Endothelial cell of umbilical vein (primary cell): ENCODE results near the gene TRAPPC2L. TPM values are rescaled to one million over a fixed set of nuclear protein-coding genes. Genes with fewer than 3 reads are reported as not detected.

Experiments used
- BruUV-seq: library from RNA; stranded (reverse); fragments of 400-500 nt; replicated peaks from 2 replicates; lab custom pipeline; 2021; lab: Mats Ljungman, UMichigan
- CTCF ChIA-PET: fragments of 300-600, 350-600 bp; sonication (Branson Sonifier 250); formaldehyde crosslinking; loops from one replicate; lab custom pipeline; 2021; ENCODE audit warnings: antibody characterized with exemption, inconsistent platforms; lab: Charles Lee
- POLR2A ChIA-PET: fragments of 300-600, 350-600 bp; sonication (Branson Sonifier 250); formaldehyde crosslinking; loops from one replicate; lab custom pipeline; 2021; ENCODE audit warnings: antibody characterized with exemption, inconsistent platforms; lab: Charles Lee
- DNase-seq: peaks from one replicate; pipeline ENCODE4 v3.0.0-alpha.2; 2011; ENCODE audit warnings: low read depth, low spot score
- FAIRE-seq: peaks from 2 replicates; lab custom pipeline; 2011; peaks lifted over from hg19 to GRCh38; lab: Jason Lieb, UNC
- H2AFZ ChIP-seq: 2 replicates; pipeline ENCODE4 v1.6.0; 2012; ENCODE audit warnings: low read depth, low read length, control low read depth, inconsistent platforms
- H3K27ac ChIP-seq: 2 replicates; pipeline ENCODE4 v1.5.1; 2011; ENCODE audit warnings: low read depth, mild to moderate bottlenecking, control low read depth, low read length, moderate library complexity; ENCODE audit not compliant: insufficient read depth
- H3K27me3 ChIP-seq, 2 experiments: 2 replicates each; pipeline versions ENCODE4 v1.6.0 to v1.6.1; 2011; ENCODE audit warnings: low read length in 2 of 2, mixed read lengths in 1 of 2; ENCODE audit not compliant: control insufficient read depth in 2 of 2, insufficient read depth in 2 of 2
- H3K36me3 ChIP-seq, 2 experiments: 2 replicates in 1 of 2; 3 replicates in 1 of 2; pipeline ENCODE4 v1.5.1; 2011; ENCODE audit warnings: low read length in 2 of 2, mild to moderate bottlenecking in 1 of 2, moderate library complexity in 1 of 2; ENCODE audit not compliant: control insufficient read depth in 2 of 2, insufficient read depth in 2 of 2; ENCODE audit errors: extremely low read depth in 1 of 2
- H3K4me1 ChIP-seq: 3 replicates; pipeline ENCODE4 v1.5.1; 2011; ENCODE audit warnings: mild to moderate bottlenecking, low read length; ENCODE audit not compliant: control insufficient read depth, insufficient read depth; ENCODE audit errors: extremely low read depth
- H3K4me2 ChIP-seq: 2 replicates; pipeline ENCODE4 v1.6.1; 2011; ENCODE audit warnings: low read length, control low read depth, mixed read lengths; ENCODE audit not compliant: insufficient read depth
- H3K4me3 ChIP-seq, 3 experiments: fragments of 200-600 bp in 1 of 3; sonication (generic), shearing (Covaris generic) in 1 of 3; replicated peaks in 1 of 3; 2 replicates each; pipeline ENCODE4 v1.5.1; 2011 to 2016; ENCODE audit warnings: control low read depth in 3 of 3, low read length in 3 of 3, mild to moderate bottlenecking in 2 of 3, inconsistent platforms in 1 of 3, low read depth in 1 of 3, moderate library complexity in 1 of 3; ENCODE audit not compliant: insufficient read depth in 1 of 3
- H3K79me2 ChIP-seq: 2 replicates; pipeline ENCODE4 v1.6.0; 2012; ENCODE audit warnings: low read length, inconsistent platforms; ENCODE audit not compliant: control insufficient read depth, insufficient read depth
- H3K9ac ChIP-seq: replicated peaks from 2 replicates; pipeline ENCODE3; 2011; ENCODE audit warnings: low read length, control low read depth; ENCODE audit not compliant: insufficient read depth; ENCODE audit errors: extremely low read depth
- H3K9me1 ChIP-seq: replicated peaks from 3 replicates; pipeline ENCODE4 v1.6.0; 2011; ENCODE audit warnings: mild to moderate bottlenecking, low read length; ENCODE audit not compliant: control insufficient read depth, insufficient read depth; ENCODE audit errors: extremely low read depth
- H3K9me3 ChIP-seq: replicated peaks from 2 replicates; pipeline ENCODE4 v1.5.1; 2012; ENCODE audit warnings: low read length, inconsistent platforms; ENCODE audit not compliant: control insufficient read depth, insufficient read depth
- H4K20me1 ChIP-seq: replicated peaks from 2 replicates; pipeline ENCODE3; 2011; ENCODE audit warnings: mild to moderate bottlenecking, low read length; ENCODE audit not compliant: control insufficient read depth, insufficient read depth; ENCODE audit errors: extremely low read depth
- EZH2 ChIP-seq: IDR thresholded peaks from 2 replicates; pipeline ENCODE4 v1.6.1; 2012; ENCODE audit warnings: borderline replicate concordance, low read depth, mild to moderate bottlenecking, moderate library complexity, low read length, inconsistent platforms; ENCODE audit not compliant: severe bottlenecking
- FOS ChIP-seq: IDR thresholded peaks from 2 replicates; pipeline ENCODE4 v1.6.1; 2011; ENCODE audit warnings: mild to moderate bottlenecking, low read length, moderate library complexity, borderline replicate concordance; ENCODE audit not compliant: insufficient read depth
- JUN ChIP-seq: IDR thresholded peaks from 2 replicates; pipeline ENCODE4 v1.6.1; 2011; ENCODE audit warnings: borderline replicate concordance, low read depth; ENCODE audit not compliant: insufficient read length, insufficient read depth
- MAX ChIP-seq: IDR thresholded peaks from 2 replicates; pipeline ENCODE4 v1.6.1; 2011; ENCODE audit not compliant: insufficient read depth, insufficient read length
- POLR2A ChIP-seq: IDR thresholded peaks from 2 replicates; pipeline ENCODE4 v1.6.1; 2012; ENCODE audit warnings: low read depth, mild to moderate bottlenecking, control low read depth, low read length
- POLR2AphosphoS5 ChIP-seq: IDR thresholded peaks from 2 replicates; pipeline ENCODE4 v1.6.1; 2012; ENCODE audit warnings: low read depth, mild to moderate bottlenecking, control low read depth, low read length, moderate library complexity; ENCODE audit not compliant: insufficient read depth
- dilution Hi-C: fragments of 300-500 bp; cut with MboI; formaldehyde crosslinking; loops from one replicate; pipeline ENCODE4 v1.15.0; 2019; ENCODE audit warnings: low sequenced_read_pairs; ENCODE audit not compliant: extremely low pct_ligation_motif_present
- intact Hi-C: fragments of 100-400 bp; cut with micrococcal nuclease; formaldehyde crosslinking; loops from one replicate; pipeline ENCODE4 v1.10.0; 2022
- polyA plus RNA-seq, 4 experiments: library from polyadenylated mRNA; depleted of rRNA in 3 of 4; stranded (reverse) in 3 of 4; unstranded in 1 of 4; fragments of >200 nt; gene quantifications; 2 replicates each; pipeline versions ENCODE4 v1.2.1 to v1.2.3, GENCODE V29; 2011 to 2012; ENCODE audit warnings: missing spikeins in 1 of 4
- total RNA-seq: library from RNA; stranded (reverse); gene quantifications from 2 replicates; pipeline ENCODE4 v1.2.3, GENCODE V29; 2021

The TRAPPC2L gene
- total and polyA plus RNA-seq, 2 donors (not counting 3 experiments of a cell fraction or from before 2014, with no cell fraction given): 61.9 to 131 TPM

- H3K79me2 ChIP-seq: peaks cover 4% of the 10 kb centered on the region
- no peaks in the 10 kb centered on the region for H3K27me3 ChIP-seq
- no peak overlapping the region for H3K4me2 ChIP-seq
- intact Hi-C loops (no loop called here), dilution Hi-C loops (no loop called here)
- H3K9me1 ChIP-seq: no peaks in the 10 kb centered on the region
- ChIA-PET CTCF (no interaction called here), POLR2A (no interaction called here)
- no peaks in the 10 kb centered on the region for H3K9me3 ChIP-seq
- no peak for DNase-seq
- BruUV-seq: no TSS peak
- H3K36me3 ChIP-seq: peaks cover 0 to 24% of the 10 kb centered on the region in 2 experiments
- H4K20me1 ChIP-seq: no peaks in the 10 kb centered on the region
- no peak overlapping the region for H3K4me3 ChIP-seq
- no peak for FAIRE-seq
- no peak overlapping the region for H3K9ac ChIP-seq
- no peak overlapping the region for H2AFZ ChIP-seq
- TF ChIP-seq FOS: no peak
- TF ChIP-seq MAX: no peak
- no peak for TF ChIP-seq POLR2A
- TF ChIP-seq JUN: no peak
- no peak for TF ChIP-seq EZH2
- H3K4me1 ChIP-seq: peaks cover 4% of the 10 kb centered on the region
- no peak overlapping the region for H3K27ac ChIP-seq
These were observed 2.6 kb downstream of the TRAPPC2L start for GRCh38 chr16:88859381-88860091.

DNA sequence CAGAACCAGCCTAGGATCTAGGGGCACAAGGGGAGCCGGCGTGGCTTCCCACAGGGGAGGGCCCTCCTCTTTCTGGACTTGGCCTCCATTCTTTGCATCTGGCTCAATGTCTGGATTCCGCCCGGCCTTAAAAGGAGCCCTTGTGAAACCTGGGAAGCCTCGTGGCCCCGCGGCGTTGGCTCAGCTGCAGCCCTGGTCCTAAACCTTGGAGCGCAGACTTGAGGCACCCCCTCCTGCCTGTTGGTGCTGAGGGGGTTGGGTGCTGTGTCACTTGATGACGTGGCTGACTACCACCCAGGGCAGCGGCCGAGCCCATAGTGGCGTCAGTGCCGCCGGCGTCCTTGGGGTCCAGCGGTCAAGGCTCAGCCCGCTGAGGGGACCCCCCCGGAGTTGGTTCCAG lies 4.4 kb downstream of the TRAPPC2L start:
- ChIA-PET CTCF (no interaction called here), POLR2A (no interaction called here)
- Histone ChIP-seq H3K27ac (no peak overlapping the region), H3K79me2 (no peaks in the 10 kb centered on the region), H3K9me3 (no peaks in the 10 kb centered on the region), H3K9ac (no peak overlapping the region), H4K20me1 (no peaks in the 10 kb centered on the region), H2AFZ (no peak overlapping the region), H3K4me2 (no peak overlapping the region), H3K4me1 (peaks cover 4% of the 10 kb centered on the region), H3K9me1 (no peaks in the 10 kb centered on the region), H3K36me3 (peaks cover 0 to 24% of the 10 kb centered on the region in 2 experiments), H3K27me3 (no peaks in the 10 kb centered on the region), H3K4me3 (no peak overlapping the region)
- intact Hi-C loops: no loop called here
- DNase-seq (no peak), FAIRE-seq (no peak)
- BruUV-seq: no TSS peak
- dilution Hi-C loops: no loop called here
- no peak for TF ChIP-seq POLR2AphosphoS5
